GM12865 (cell line): ENCODE results near the gene KIF17.

Source experiments
- DNase-seq: peaks from one replicate; pipeline ENCODE4 v3.0.0; 2010; ENCODE audit warnings: low read depth
- H3K4me3 ChIP-seq: 2 replicates; pipeline ENCODE4 v1.5.1; 2011; ENCODE audit warnings: mild to moderate bottlenecking, low read depth, low read length, control low read depth
- TF ChIP-seq, protein P1 (sequence below): IDR thresholded peaks from 2 replicates; pipeline ENCODE4 v1.5.1; 2011; ENCODE audit warnings: low read length, control low read depth, low read depth, inconsistent platforms; ENCODE audit not compliant: insufficient read depth; ENCODE audit errors: missing control alignments

The KIF17 gene

DNA sequence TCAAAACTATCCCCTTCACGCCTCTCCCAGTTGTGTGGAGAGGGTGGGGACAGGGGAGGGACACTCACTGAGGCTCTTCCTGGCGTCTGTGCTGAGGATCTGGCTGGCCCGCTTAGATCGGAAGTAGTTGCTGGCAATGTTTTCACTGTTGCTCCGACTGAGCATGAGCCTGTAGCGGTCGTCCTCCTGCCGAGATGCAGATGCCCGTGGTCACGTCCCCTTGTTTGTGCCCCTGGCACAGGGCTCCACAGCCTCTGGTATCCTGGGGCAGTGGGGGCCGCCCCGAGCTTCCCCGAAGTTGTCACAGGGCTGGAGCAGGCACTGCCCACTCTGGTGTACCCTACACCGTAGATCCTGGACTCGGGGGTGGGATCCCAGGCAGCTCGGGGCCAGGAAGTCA is 51.7 kb downstream of the KIF17 start:
- DNase-seq, result no peak
- TF ChIP-seq, protein P1, sequence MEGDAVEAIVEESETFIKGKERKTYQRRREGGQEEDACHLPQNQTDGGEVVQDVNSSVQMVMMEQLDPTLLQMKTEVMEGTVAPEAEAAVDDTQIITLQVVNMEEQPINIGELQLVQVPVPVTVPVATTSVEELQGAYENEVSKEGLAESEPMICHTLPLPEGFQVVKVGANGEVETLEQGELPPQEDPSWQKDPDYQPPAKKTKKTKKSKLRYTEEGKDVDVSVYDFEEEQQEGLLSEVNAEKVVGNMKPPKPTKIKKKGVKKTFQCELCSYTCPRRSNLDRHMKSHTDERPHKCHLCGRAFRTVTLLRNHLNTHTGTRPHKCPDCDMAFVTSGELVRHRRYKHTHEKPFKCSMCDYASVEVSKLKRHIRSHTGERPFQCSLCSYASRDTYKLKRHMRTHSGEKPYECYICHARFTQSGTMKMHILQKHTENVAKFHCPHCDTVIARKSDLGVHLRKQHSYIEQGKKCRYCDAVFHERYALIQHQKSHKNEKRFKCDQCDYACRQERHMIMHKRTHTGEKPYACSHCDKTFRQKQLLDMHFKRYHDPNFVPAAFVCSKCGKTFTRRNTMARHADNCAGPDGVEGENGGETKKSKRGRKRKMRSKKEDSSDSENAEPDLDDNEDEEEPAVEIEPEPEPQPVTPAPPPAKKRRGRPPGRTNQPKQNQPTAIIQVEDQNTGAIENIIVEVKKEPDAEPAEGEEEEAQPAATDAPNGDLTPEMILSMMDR, result no peak
- H3K4me3 ChIP-seq, result no peak overlapping the region

- TF ChIP-seq, protein P1, result no peak
- H3K4me3 ChIP-seq, result no peak overlapping the region
- DNase-seq, result no peak
Measured at GRCh38 chr1:20665726-20666125, 52.1 kb downstream of the KIF17 start.

- H3K4me3 ChIP-seq, result no peak overlapping the region
- TF ChIP-seq, protein P1, result no peak
- no peak for DNase-seq
Measured at GRCh38 chr1:20663969-20664715, 53.7 kb downstream of the KIF17 start.

GRCh38 chr1:20663365-20663764 is 54.4 kb downstream of the KIF17 start:
- no peak overlapping the region for H3K4me3 ChIP-seq
- DNase-seq, result no peak
- TF ChIP-seq, protein P1, result no peak

DNA sequence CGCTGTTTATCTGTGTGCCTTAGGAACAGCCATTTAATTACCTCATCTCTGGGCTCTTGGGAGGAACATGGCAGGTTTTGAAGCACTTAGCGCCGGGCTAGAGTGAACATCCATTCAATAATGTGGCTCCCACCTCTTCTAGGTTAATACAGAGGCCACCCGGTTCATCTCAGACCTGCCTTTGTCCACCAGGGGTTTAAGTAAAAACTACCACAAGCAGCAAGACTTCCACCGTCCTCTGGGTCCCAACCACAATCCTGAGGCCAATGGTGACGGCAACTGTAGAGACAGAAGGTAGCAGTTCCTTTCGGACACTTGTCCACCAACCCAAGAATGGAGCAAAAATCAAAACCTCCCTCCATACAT is 55.7 kb downstream of the KIF17 start:
- no peak for DNase-seq
- TF ChIP-seq, protein P1, result no peak

GRCh38 chr1:20661207-20662109 is 56.3 kb downstream of the KIF17 start, which contains the start of gene DDOST:
Gene DDOST (minus strand): TSS chr1:20661369. CDS start chr1:20661350, 19 bp downstream.
- TF ChIP-seq, protein P1, result peak; percentile 39
- DNase-seq, result peak; percentile 99
- peak within 1 kb of the TSS; percentile 85 for H3K4me3 ChIP-seq

More for the DNA sequence above, 55.7 kb downstream of the KIF17 start:
- H3K4me3 ChIP-seq, result peak overlapping the region; percentile 85
